Spleen (tissue), 11 donors: Measurements from ENCODE around the gene CACNA1H. TPM values are rescaled to one million over a fixed set of nuclear protein-coding genes. Genes with fewer than 3 reads are reported as not detected.

Experiments
- DNase-seq: peaks from one replicate; pipeline ENCODE4 v3.0.0-alpha.2; 2020
- H3K27ac ChIP-seq, 8 donors: fragments of 200-600 bp; sonication (generic) in 7 of 8; 1 replicate in 4 of 8; 2 replicates in 4 of 8; pipeline versions ENCODE4 v1.5.0 to v1.8.0; 2016 to 2021; ENCODE audit warnings: inconsistent platforms in 4 of 8, mild to moderate bottlenecking in 4 of 8, moderate library complexity in 1 of 8
- H3K27me3 ChIP-seq, 7 donors: fragments of 200-600 bp; sonication (generic) in 6 of 7; replicated peaks in 1 of 7; 1 replicate in 4 of 7; 2 replicates in 3 of 7; pipeline versions ENCODE4 v1.5.0 to v1.8.0; 2016 to 2021; ENCODE audit warnings: inconsistent platforms in 3 of 7, mild to moderate bottlenecking in 1 of 7
- H3K36me3 ChIP-seq, 6 donors: fragments of 200-600 bp; sonication (generic) in 5 of 6; 1 replicate in 4 of 6; 2 replicates in 2 of 6; pipeline versions ENCODE4 v1.5.0 to v1.8.0; 2016 to 2021; ENCODE audit warnings: inconsistent platforms in 2 of 6
- H3K4me1 ChIP-seq, 6 donors: fragments of 200-600 bp; sonication (generic) in 5 of 6; 1 replicate in 3 of 6; 2 replicates in 3 of 6; pipeline versions ENCODE4 v1.5.0 to v1.8.0; 2016 to 2021; ENCODE audit warnings: inconsistent platforms in 3 of 6
- H3K4me3 ChIP-seq, 8 donors: fragments of 200-600 bp; sonication (generic) in 7 of 8; 1 replicate in 4 of 8; 2 replicates in 4 of 8; pipeline versions ENCODE4 v1.5.0 to v1.8.0; 2016 to 2021; ENCODE audit warnings: inconsistent platforms in 4 of 8, mild to moderate bottlenecking in 4 of 8, moderate library complexity in 2 of 8
- H3K9me3 ChIP-seq, 8 donors: fragments of 200-600 bp; sonication (generic) in 7 of 8; 1 replicate in 4 of 8; 2 replicates in 4 of 8; pipeline versions ENCODE4 v1.5.0 to v1.8.0; 2016 to 2021; ENCODE audit warnings: inconsistent platforms in 4 of 8
- CTCF ChIP-seq, 11 experiments: fragments of 200-600 bp in 7 of 11; fragments of 450-650 bp in 4 of 11; sonication (generic) in 4 of 11; IDR thresholded peaks in 8 of 11; conservative IDR thresholded peaks in 3 of 11; 1 replicate in 7 of 11; 2 replicates in 4 of 11; pipeline versions ENCODE4 v1.4.0 to v1.8.0; 2016 to 2021; ENCODE audit warnings: antibody characterized with exemption in 11 of 11, inconsistent platforms in 4 of 11, mild to moderate bottlenecking in 1 of 11
- POLR2A ChIP-seq, 3 donors: fragments of 450-650 bp; IDR thresholded peaks; one replicate each; pipeline ENCODE4 v1.5.1; 2017; ENCODE audit warnings: antibody characterized with exemption in 3 of 3, mild to moderate bottlenecking in 1 of 3
- POLR2AphosphoS5 ChIP-seq, 3 donors: sonication (generic); formaldehyde crosslinking; IDR thresholded peaks; one replicate each; pipeline ENCODE4 v1.5.1; 2017; ENCODE audit warnings: antibody characterized with exemption in 3 of 3
- WGBS, 5 donors: extraction: QIAGEN DNeasy Blood & Tissue Kit in 3 of 5; methylation state at CpG; one replicate each; pipeline versions ENCODE4 v1.1.5 to v1.1.7; 2013 to 2018; 5-methylcytosine and 5-hydroxymethylcytosine counted together
- intact Hi-C: fragments of 100-400 bp; cut with DNase I; formaldehyde crosslinking; loops from one replicate; pipeline ENCODE4 v1.15.0; 2023; ENCODE audit warnings: low total_unique reads
- polyA plus RNA-seq, 3 donors: library from polyadenylated mRNA; stranded (reverse); fragments of 200-250 nt; gene quantifications; one replicate each; pipeline ENCODE4 v1.2.1, GENCODE V29; 2013
- total RNA-seq, 7 donors: library from RNA; depleted of rRNA in 3 of 7; stranded (reverse); fragments of >200 nt in 3 of 7; fragmentation: NEBNext Ultra II Directional in 4 of 7; extraction: Animal tissue kit (Norgen Biotek cat#: 25700) in 4 of 7; gene quantifications; one replicate each; pipeline versions ENCODE4 v1.1.0 to v1.2.1, GENCODE V29; 2016 to 2021
- donor health status: healthy with polysubstance abuse.
- donor health status: DM: no; HTN: no; CAD: no; lungs with moderate emphysema.
- donor health status: DM: no; HTN: no; CAD: no.
- donor health status: Bipolar disorder and iron deficiency.
- donor health status: healthy.
- donor health status: DM: no; HTN: no; CAD: no.
- donor health status: DM: yes; HTN: yes; CAD: no.

The CACNA1H gene
- total and polyA plus RNA-seq, 10 donors: 0.33 to 2.1 (median 0.70) TPM

GRCh38 chr16:1145383-1146100 is 7.4 kb upstream of the CACNA1H start:
- TF ChIP-seq CTCF (IDR thresholded peaks at IDR 0.05 in 8 of 11, conservative IDR thresholded peaks at IDR 0.05 in 3 of 11): no peak
- no peak for TF ChIP-seq POLR2A (IDR thresholded peaks at IDR 0.05)
- no peak for TF ChIP-seq POLR2AphosphoS5 (IDR thresholded peaks at IDR 0.05)
- intact Hi-C loops: no loop called here
- Histone ChIP-seq H3K4me3 (no peak overlapping the region), H3K27ac (no peak overlapping the region), H3K9me3 (peaks cover 0 to 20% (median 14%) of the 10 kb centered on the region in 8 donors), H3K36me3 (no peaks in the 10 kb centered on the region), H3K4me1 (no peaks in the 10 kb centered on the region), H3K27me3 (peaks cover 0 to 75% (median 20%) of the 10 kb centered on the region in 7 donors)
- 68 to 75% (median 71%) methylated on average over 26 to 30 of the region's 30 CpGs for WGBS, 5 donors
- no peak for DNase-seq

- 75 to 85% (median 81%) methylated on average over 16 of the region's 16 CpGs for WGBS, 5 donors
- H3K27ac ChIP-seq: no peak overlapping the region
- peaks cover 0 to 75% (median 20%) of the 10 kb centered on the region in 7 donors for H3K27me3 ChIP-seq
- no peak overlapping the region for H3K4me3 ChIP-seq
- no peak for DNase-seq
- no peaks in the 10 kb centered on the region for H3K4me1 ChIP-seq
- no peaks in the 10 kb centered on the region for H3K36me3 ChIP-seq
- intact Hi-C loops: no loop called here
- H3K9me3 ChIP-seq: peaks cover 0 to 20% (median 14%) of the 10 kb centered on the region in 8 donors
- TF ChIP-seq CTCF (IDR thresholded peaks at IDR 0.05 in 8 of 11, conservative IDR thresholded peaks at IDR 0.05 in 3 of 11) (no peak), POLR2AphosphoS5 (IDR thresholded peaks at IDR 0.05) (no peak), POLR2A (IDR thresholded peaks at IDR 0.05) (no peak)
Measured at GRCh38 chr16:1146409-1146808, 6.5 kb upstream of the CACNA1H start.

- DNase-seq: no peak
- no peaks in the 10 kb centered on the region for H3K36me3 ChIP-seq
- no peak overlapping the region for H3K27ac ChIP-seq
- H3K9me3 ChIP-seq: peaks cover 0 to 20% (median 14%) of the 10 kb centered on the region in 8 donors
- intact Hi-C loops: no loop called here
- TF ChIP-seq POLR2AphosphoS5 (IDR thresholded peaks at IDR 0.05) (no peak), POLR2A (IDR thresholded peaks at IDR 0.05) (no peak), CTCF (IDR thresholded peaks at IDR 0.05 in 8 of 11, conservative IDR thresholded peaks at IDR 0.05 in 3 of 11) (no peak)
- H3K27me3 ChIP-seq: peaks cover 0 to 75% (median 18%) of the 10 kb centered on the region in 7 donors
- peaks cover 0 to 5% (median 2%) of the 10 kb centered on the region in 6 donors for H3K4me1 ChIP-seq
- whole genome bisulfite sequencing, 5 donors: 85 to 97% (median 89%) methylated on average over 5 of the region's 5 CpGs
- H3K4me3 ChIP-seq: no peak overlapping the region
Measured at GRCh38 chr16:1147027-1147426, 5.9 kb upstream of the CACNA1H start.

- intact Hi-C loops: no loop called here
- peaks cover 0 to 20% (median 17%) of the 10 kb centered on the region in 6 donors for H3K4me1 ChIP-seq
- TF ChIP-seq POLR2A (IDR thresholded peaks at IDR 0.05) (no peak), POLR2AphosphoS5 (IDR thresholded peaks at IDR 0.05) (no peak), CTCF (IDR thresholded peaks at IDR 0.05 in 8 of 11, conservative IDR thresholded peaks at IDR 0.05 in 3 of 11) (no peak)
- H3K9me3 ChIP-seq: peaks cover 0 to 20% (median 14%) of the 10 kb centered on the region in 8 donors
- peaks cover 3 to 79% (median 31%) of the 10 kb centered on the region in 7 donors for H3K27me3 ChIP-seq
- no peak overlapping the region for H3K27ac ChIP-seq
- 75 to 81% (median 79%) methylated on average over 8 to 22 of the region's 22 CpGs for WGBS, 5 donors
- H3K36me3 ChIP-seq: no peaks in the 10 kb centered on the region
- no peak for DNase-seq
- H3K4me3 ChIP-seq: no peak overlapping the region
Measured at GRCh38 chr16:1149101-1149636, 3.7 kb upstream of the CACNA1H start.
